Measurements from ENCODE around the gene METTL23. TPM values are rescaled to one million over a fixed set of nuclear protein-coding genes. Genes with fewer than 3 reads are reported as not detected.

Gene METTL23
- total RNA-seq, 1 experiment from 2014 or later, result 57.8 TPM

GRCh38 chr17:76702076-76702475 lies 24.6 kb upstream of the METTL23 start:
- POLR2A ChIA-PET, result no interaction called here
- Histone ChIP-seq H3K36me3 (ENCODE audit: control insufficient read depth in 1 of 2, insufficient read depth in 2 of 2, low read length in 2 of 2) (no peaks in the 10 kb centered on the region), H2AFZ (ENCODE audit: low read depth, low read length, poor library complexity, severe bottlenecking) (no peak overlapping the region), H3K4me1 (ENCODE audit: control insufficient read depth in 1 of 2, insufficient read depth in 2 of 2, low read length in 2 of 2) (peaks cover 0 to 12% of the 10 kb centered on the region in 2 experiments; a peak in 2 of 4 replicates), H4K20me1 (ENCODE audit: insufficient read depth) (no peaks in the 10 kb centered on the region), H3K27me3 (ENCODE audit: insufficient read depth, low read length) (no peaks in the 10 kb centered on the region), H3K9me2 (ENCODE audit: insufficient read depth) (no peaks in the 10 kb centered on the region), H3K27ac (ENCODE audit: low read depth, low read length) (no peak overlapping the region), H3K9me3 (ENCODE audit: control insufficient read depth in 1 of 2, insufficient read depth in 1 of 2, low read depth in 1 of 2, low read length in 2 of 2) (no peaks in the 10 kb centered on the region), H3K4me3 (replicated peaks in 1 of 2; ENCODE audit: low read depth in 1 of 2, low read length in 2 of 2) (no peak overlapping the region), H3K9ac (ENCODE audit: low read length) (no peak overlapping the region), H3K4me2 (ENCODE audit: low read length) (no peak overlapping the region), H3K79me2 (ENCODE audit: insufficient read depth, low read length) (peaks cover 16% of the 10 kb centered on the region)
- intact Hi-C loops (cut with micrococcal nuclease), result no loop called here
- no TSS peak for BruUV-seq (replicated peaks)
- CTCF ChIA-PET, result interaction anchor here (0.7 to 1.5 kb wide), 3 partner anchors 12 to 180 kb away, joined by 3 read pairs; no protein-coding TSS in a partner anchor
- DNase-seq (ENCODE audit: low read depth, low spot score), result no peak
- TF ChIP-seq SIN3A (IDR thresholded peaks at IDR 0.05; ENCODE audit: low read depth) (no peak), CTCF (IDR thresholded peaks at IDR 0.05 in 2 of 3, conservative IDR thresholded peaks at IDR 0.05 in 1 of 3; ENCODE audit: borderline replicate concordance in 1 of 3, insufficient read depth in 1 of 3, low read depth in 2 of 3, low read length in 2 of 3) (no peak), YY1 (IDR thresholded peaks at IDR 0.05; ENCODE audit: extremely low read depth, insufficient replicate concordance, low read depth, low read length) (no peak), POLR2A (IDR thresholded peaks at IDR 0.05; ENCODE audit: borderline replicate concordance, extremely low read depth, insufficient read depth, insufficient read length) (no peak), ZBTB33 (IDR thresholded peaks at IDR 0.05; ENCODE audit: extremely low read depth, insufficient replicate concordance, low read length) (no peak), CEBPB (IDR thresholded peaks at IDR 0.05; ENCODE audit: low read depth) (no peak), FOSL1 (IDR thresholded peaks at IDR 0.05; ENCODE audit: low read depth) (no peak), SRF (IDR thresholded peaks at IDR 0.05; ENCODE audit: low read depth) (no peak), RAD21 (IDR thresholded peaks at IDR 0.05; ENCODE audit: low read depth) (no peak), CBX3 (IDR thresholded peaks at IDR 0.05; ENCODE audit: low read depth) (no peak), ZFX (IDR thresholded peaks at IDR 0.05) (no peak), ZNF274 (IDR thresholded peaks at IDR 0.05; ENCODE audit: low read depth, low read length) (no peak)
- TF ChIP-seq, protein P1, sequence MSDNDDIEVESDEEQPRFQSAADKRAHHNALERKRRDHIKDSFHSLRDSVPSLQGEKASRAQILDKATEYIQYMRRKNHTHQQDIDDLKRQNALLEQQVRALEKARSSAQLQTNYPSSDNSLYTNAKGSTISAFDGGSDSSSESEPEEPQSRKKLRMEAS (IDR thresholded peaks at IDR 0.05), result no peak
- TF ChIP-seq, protein P2, sequence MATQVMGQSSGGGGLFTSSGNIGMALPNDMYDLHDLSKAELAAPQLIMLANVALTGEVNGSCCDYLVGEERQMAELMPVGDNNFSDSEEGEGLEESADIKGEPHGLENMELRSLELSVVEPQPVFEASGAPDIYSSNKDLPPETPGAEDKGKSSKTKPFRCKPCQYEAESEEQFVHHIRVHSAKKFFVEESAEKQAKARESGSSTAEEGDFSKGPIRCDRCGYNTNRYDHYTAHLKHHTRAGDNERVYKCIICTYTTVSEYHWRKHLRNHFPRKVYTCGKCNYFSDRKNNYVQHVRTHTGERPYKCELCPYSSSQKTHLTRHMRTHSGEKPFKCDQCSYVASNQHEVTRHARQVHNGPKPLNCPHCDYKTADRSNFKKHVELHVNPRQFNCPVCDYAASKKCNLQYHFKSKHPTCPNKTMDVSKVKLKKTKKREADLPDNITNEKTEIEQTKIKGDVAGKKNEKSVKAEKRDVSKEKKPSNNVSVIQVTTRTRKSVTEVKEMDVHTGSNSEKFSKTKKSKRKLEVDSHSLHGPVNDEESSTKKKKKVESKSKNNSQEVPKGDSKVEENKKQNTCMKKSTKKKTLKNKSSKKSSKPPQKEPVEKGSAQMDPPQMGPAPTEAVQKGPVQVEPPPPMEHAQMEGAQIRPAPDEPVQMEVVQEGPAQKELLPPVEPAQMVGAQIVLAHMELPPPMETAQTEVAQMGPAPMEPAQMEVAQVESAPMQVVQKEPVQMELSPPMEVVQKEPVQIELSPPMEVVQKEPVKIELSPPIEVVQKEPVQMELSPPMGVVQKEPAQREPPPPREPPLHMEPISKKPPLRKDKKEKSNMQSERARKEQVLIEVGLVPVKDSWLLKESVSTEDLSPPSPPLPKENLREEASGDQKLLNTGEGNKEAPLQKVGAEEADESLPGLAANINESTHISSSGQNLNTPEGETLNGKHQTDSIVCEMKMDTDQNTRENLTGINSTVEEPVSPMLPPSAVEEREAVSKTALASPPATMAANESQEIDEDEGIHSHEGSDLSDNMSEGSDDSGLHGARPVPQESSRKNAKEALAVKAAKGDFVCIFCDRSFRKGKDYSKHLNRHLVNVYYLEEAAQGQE (IDR thresholded peaks at IDR 0.05; ENCODE audit: low read depth), result no peak
- no peak for ATAC-seq
- RAD21 ChIA-PET (ENCODE audit: low non-redundant PET in 1 of 2, low total read pairs in 2 of 2, uncharacterized antibody in 2 of 2, unreplicated experiment in 2 of 2), result no interaction called here

Measured in HCT116 (cell line).